GM19452 (cell line): ENCODE data around the gene PRR36.
"Not testable (repeated sequence)": the region's sequence is repeated elsewhere in the genome, so short reads cannot be mapped to it uniquely, and the experiment has no call there.

Experiments
- ATAC-seq: cut with Tn5 transposase; IDR thresholded peaks from one replicate; pipeline ENCODE4 v1.9.1; 2021; ENCODE audit not compliant: unreplicated experiment

PRR36 gene

GRCh38 chr19:7900401-7900870 is 26.2 kb upstream of the PRR36 start:
- no peak for ATAC-seq

GRCh38 chr19:7899751-7900378 is 25.7 kb upstream of the PRR36 start:
- ATAC-seq: no peak

- ATAC-seq: no peak
Observed at GRCh38 chr19:7898967-7899366, 24.8 kb upstream of the PRR36 start.

GRCh38 chr19:7897292-7897691 is 23.1 kb upstream of the PRR36 start:
- ATAC-seq: no peak

GRCh38 chr19:7895565-7895964 is 21.4 kb upstream of the PRR36 start:
- no peak for ATAC-seq

GRCh38 chr19:7894612-7895309 is 20.6 kb upstream of the PRR36 start:
- ATAC-seq: no peak

GRCh38 chr19:7893362-7894101 is 19.3 kb upstream of the PRR36 start:
- not testable (repeated sequence) for ATAC-seq

- ATAC-seq: no peak
Observed at GRCh38 chr19:7888826-7889217, 14.6 kb upstream of the PRR36 start.

GRCh38 chr19:7888145-7888825 is 14.1 kb upstream of the PRR36 start, which contains the start of gene LRRC8E:
Gene LRRC8E (plus strand): TSS chr19:7888510. CDS start chr19:7895604, 7,094 bp downstream.
- ATAC-seq: no peak

GRCh38 chr19:7887408-7888144 is 13.4 kb upstream of the PRR36 start:
- no peak for ATAC-seq

GRCh38 chr19:7885818-7886217 is 11.6 kb upstream of the PRR36 start:
- no peak for ATAC-seq

- ATAC-seq: no peak
Observed at GRCh38 chr19:7883796-7884570, 9.8 kb upstream of the PRR36 start.

GRCh38 chr19:7883105-7883504 is 8.9 kb upstream of the PRR36 start:
- ATAC-seq: no peak

- ATAC-seq: no peak
Observed at GRCh38 chr19:7881910-7882309, 7.7 kb upstream of the PRR36 start.

- no peak for ATAC-seq
Observed at GRCh38 chr19:7879836-7880235, 5.6 kb upstream of the PRR36 start.

GRCh38 chr19:7879111-7879807 is 5.1 kb upstream of the PRR36 start:
- ATAC-seq: no peak

GRCh38 chr19:7877249-7877836 is 3.2 kb upstream of the PRR36 start:
- ATAC-seq: no peak

- no peak for ATAC-seq
Observed at GRCh38 chr19:7874897-7875273, 695 bp upstream of the PRR36 start.
